OCI-LY1 (cell line): Measurements from ENCODE around the gene FYB1.

ENCODE experiments used
- H2AFZ ChIP-seq: fragments of 200-600 bp; sonication (generic), shearing (Covaris generic); 2 replicates; pipeline ENCODE4 v1.6.0; 2014; ENCODE audit warnings: antibody characterized with exemption, mild to moderate bottlenecking, low read length
- H3F3A ChIP-seq: fragments of 200-600 bp; sonication (generic), shearing (Covaris generic); 2 replicates; pipeline ENCODE4 v1.6.0; 2014; ENCODE audit warnings: mild to moderate bottlenecking, antibody characterized with exemption, low read length, moderate library complexity; ENCODE audit not compliant: insufficient read depth
- H3K27ac ChIP-seq: fragments of 200-600 bp; sonication (generic); 2 replicates; pipeline ENCODE4 v1.5.1; 2014; ENCODE audit warnings: low read length, mixed run types, mild to moderate bottlenecking, low read depth; ENCODE audit not compliant: poor library complexity, severe bottlenecking
- H3K27me3 ChIP-seq: fragments of 200-600 bp; sonication (generic); 2 replicates; pipeline ENCODE4 v1.6.0; 2014; ENCODE audit warnings: antibody characterized with exemption, mild to moderate bottlenecking, low read length, moderate library complexity; ENCODE audit not compliant: insufficient read depth
- H3K36me3 ChIP-seq: fragments of 200-600 bp; sonication (generic); 2 replicates; pipeline ENCODE4 v1.6.1; 2014; ENCODE audit warnings: mild to moderate bottlenecking, antibody characterized with exemption, low read length, moderate library complexity, mixed read lengths; ENCODE audit not compliant: insufficient read depth
- H3K4me1 ChIP-seq: fragments of 200-600 bp; sonication (generic); 2 replicates; pipeline ENCODE4 v1.5.1; 2014; ENCODE audit warnings: mild to moderate bottlenecking, low read length, moderate library complexity; ENCODE audit not compliant: insufficient read depth, severe bottlenecking
- H3K4me2 ChIP-seq: fragments of 200-600 bp; sonication (generic), shearing (Covaris generic); 2 replicates; pipeline ENCODE4 v1.6.1; 2014; ENCODE audit warnings: low read length
- H3K4me3 ChIP-seq: fragments of 200-600 bp; sonication (generic); 2 replicates; pipeline ENCODE4 v1.5.1; 2014; ENCODE audit warnings: low read length, low read depth, mild to moderate bottlenecking, mixed read lengths; ENCODE audit not compliant: poor library complexity, severe bottlenecking
- H3K79me2 ChIP-seq: fragments of 200-600 bp; shearing (Covaris generic); 2 replicates; pipeline ENCODE4 v1.6.1; 2016; ENCODE audit warnings: mixed run types, low read length, mixed read lengths; ENCODE audit not compliant: insufficient read depth
- H3K9ac ChIP-seq: fragments of 200-600 bp; sonication (generic), shearing (Covaris generic); 2 replicates; pipeline ENCODE4 v1.6.1; 2014; ENCODE audit warnings: mild to moderate bottlenecking, low read length, mixed read lengths
- H3K9me2 ChIP-seq: fragments of 200-600 bp; sonication (generic), shearing (Covaris generic); 2 replicates; pipeline ENCODE4 v1.6.1; 2014; ENCODE audit warnings: low read depth, mild to moderate bottlenecking, low read length, mixed read lengths
- H3K9me3 ChIP-seq: fragments of 200-600 bp; shearing (Covaris generic); 2 replicates; pipeline ENCODE4 v1.6.1; 2014; ENCODE audit warnings: low read length, mixed read lengths
- H4K20me1 ChIP-seq: fragments of 200-600 bp; sonication (generic), shearing (Covaris generic); 2 replicates; pipeline ENCODE4 v1.6.0; 2016; ENCODE audit warnings: mild to moderate bottlenecking, low read length; ENCODE audit not compliant: insufficient read depth
- EZH2 ChIP-seq: fragments of 200-600 bp; sonication (generic), shearing (Covaris generic); IDR thresholded peaks from 2 replicates; pipeline ENCODE4 v1.8.0; 2017; ENCODE audit warnings: borderline replicate concordance, mixed run types, mild to moderate bottlenecking, antibody characterized with exemption, low read length, moderate library complexity, mixed read lengths
- TF ChIP-seq, protein P1 (sequence below): fragments of 200-600 bp; sonication (generic), shearing (Covaris generic); IDR thresholded peaks from 2 replicates; pipeline ENCODE4 v1.5.1; 2017; ENCODE audit warnings: mild to moderate bottlenecking, antibody characterized with exemption, low read length, moderate library complexity, mixed read lengths

The FYB1 gene

DNA sequence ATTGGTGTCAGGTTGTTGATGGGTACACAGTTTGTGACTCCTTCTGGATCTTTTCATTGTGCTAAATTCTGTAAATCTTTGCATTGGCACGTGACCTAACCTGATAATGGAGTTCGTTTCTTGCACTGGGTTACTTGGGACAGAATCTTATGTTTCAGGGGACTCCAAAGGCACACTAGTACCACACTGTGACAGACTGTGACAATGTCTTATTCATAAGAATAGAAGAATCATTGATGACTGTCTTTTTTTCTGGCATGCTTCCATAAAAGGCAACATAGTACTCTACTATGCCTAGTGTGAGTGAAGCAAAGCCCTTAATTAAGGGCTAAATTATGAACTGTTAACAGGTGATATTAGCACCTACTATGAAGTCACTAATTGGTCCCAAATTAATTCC, 109.8 kb downstream of the FYB1 start:
- Histone ChIP-seq H3K27ac (no peak overlapping the region), H3K9me2 (no peaks in the 10 kb centered on the region), H3K9ac (no peak overlapping the region), H3K79me2 (no peaks in the 10 kb centered on the region), H3K36me3 (no peaks in the 10 kb centered on the region), H3F3A (no peaks in the 10 kb centered on the region), H3K27me3 (no peaks in the 10 kb centered on the region), H3K4me2 (no peak overlapping the region), H3K9me3 (no peaks in the 10 kb centered on the region), H3K4me3 (no peak overlapping the region), H3K4me1 (no peaks in the 10 kb centered on the region), H2AFZ (no peak overlapping the region), H4K20me1 (no peaks in the 10 kb centered on the region)
- no peak for TF ChIP-seq EZH2
- TF ChIP-seq, protein P1, sequence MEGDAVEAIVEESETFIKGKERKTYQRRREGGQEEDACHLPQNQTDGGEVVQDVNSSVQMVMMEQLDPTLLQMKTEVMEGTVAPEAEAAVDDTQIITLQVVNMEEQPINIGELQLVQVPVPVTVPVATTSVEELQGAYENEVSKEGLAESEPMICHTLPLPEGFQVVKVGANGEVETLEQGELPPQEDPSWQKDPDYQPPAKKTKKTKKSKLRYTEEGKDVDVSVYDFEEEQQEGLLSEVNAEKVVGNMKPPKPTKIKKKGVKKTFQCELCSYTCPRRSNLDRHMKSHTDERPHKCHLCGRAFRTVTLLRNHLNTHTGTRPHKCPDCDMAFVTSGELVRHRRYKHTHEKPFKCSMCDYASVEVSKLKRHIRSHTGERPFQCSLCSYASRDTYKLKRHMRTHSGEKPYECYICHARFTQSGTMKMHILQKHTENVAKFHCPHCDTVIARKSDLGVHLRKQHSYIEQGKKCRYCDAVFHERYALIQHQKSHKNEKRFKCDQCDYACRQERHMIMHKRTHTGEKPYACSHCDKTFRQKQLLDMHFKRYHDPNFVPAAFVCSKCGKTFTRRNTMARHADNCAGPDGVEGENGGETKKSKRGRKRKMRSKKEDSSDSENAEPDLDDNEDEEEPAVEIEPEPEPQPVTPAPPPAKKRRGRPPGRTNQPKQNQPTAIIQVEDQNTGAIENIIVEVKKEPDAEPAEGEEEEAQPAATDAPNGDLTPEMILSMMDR = no peak

DNA sequence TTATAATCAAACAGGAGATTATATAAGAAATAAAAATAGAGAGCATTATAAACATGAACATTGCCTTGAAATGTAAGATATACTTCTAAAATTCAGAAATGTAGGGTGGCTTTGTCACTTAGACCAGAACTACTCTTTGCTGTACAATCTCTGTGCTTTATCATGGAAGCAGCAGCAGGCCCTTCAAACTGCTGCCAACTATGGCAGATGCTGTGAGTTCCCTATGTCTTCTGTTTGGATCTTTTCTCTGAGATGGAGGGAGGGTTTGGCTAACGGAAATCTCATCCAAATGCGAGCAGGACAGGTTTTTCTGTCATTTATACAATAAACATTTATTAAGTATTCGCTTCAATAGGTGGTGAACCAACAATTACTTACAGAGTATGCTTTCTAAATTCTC, 110.4 kb downstream of the FYB1 start:
- H4K20me1 ChIP-seq = no peaks in the 10 kb centered on the region
- no peaks in the 10 kb centered on the region for H3F3A ChIP-seq
- no peaks in the 10 kb centered on the region for H3K9me2 ChIP-seq
- no peaks in the 10 kb centered on the region for H3K36me3 ChIP-seq
- no peak overlapping the region for H3K9ac ChIP-seq
- no peak for TF ChIP-seq EZH2
- TF ChIP-seq, protein P1 = no peak
- no peaks in the 10 kb centered on the region for H3K27me3 ChIP-seq
- no peak overlapping the region for H3K27ac ChIP-seq
- no peak overlapping the region for H3K4me2 ChIP-seq
- H2AFZ ChIP-seq = no peak overlapping the region
- H3K4me1 ChIP-seq = no peaks in the 10 kb centered on the region
- no peaks in the 10 kb centered on the region for H3K79me2 ChIP-seq
- no peaks in the 10 kb centered on the region for H3K9me3 ChIP-seq
- no peak overlapping the region for H3K4me3 ChIP-seq

DNA sequence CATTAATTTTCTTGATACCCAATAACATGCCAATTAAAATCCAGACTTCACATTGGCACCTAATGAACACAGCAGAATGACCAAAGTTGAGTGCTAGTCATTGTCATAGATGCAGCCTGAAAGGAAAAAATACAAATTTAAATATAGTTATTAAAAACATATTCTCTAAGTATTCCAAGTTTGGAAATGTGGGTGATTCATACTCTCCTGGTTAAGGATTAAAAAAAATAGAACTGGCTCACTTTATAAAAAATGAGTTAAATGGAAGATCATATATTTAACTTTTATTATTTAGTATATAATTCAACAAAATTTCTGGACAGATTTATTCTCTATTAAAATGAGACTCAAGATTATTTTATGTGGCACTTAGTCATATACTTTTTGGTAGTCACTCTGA, 112.0 kb downstream of the FYB1 start:
- H2AFZ ChIP-seq = no peak overlapping the region
- H3F3A ChIP-seq = no peaks in the 10 kb centered on the region
- no peak overlapping the region for H3K27ac ChIP-seq
- H3K4me1 ChIP-seq = no peaks in the 10 kb centered on the region
- H3K9me2 ChIP-seq = no peaks in the 10 kb centered on the region
- H4K20me1 ChIP-seq = no peaks in the 10 kb centered on the region
- H3K9ac ChIP-seq = no peak overlapping the region
- no peaks in the 10 kb centered on the region for H3K36me3 ChIP-seq
- H3K9me3 ChIP-seq = no peaks in the 10 kb centered on the region
- no peaks in the 10 kb centered on the region for H3K27me3 ChIP-seq
- H3K4me2 ChIP-seq = no peak overlapping the region
- TF ChIP-seq, protein P1 = no peak
- no peak for TF ChIP-seq EZH2
- H3K79me2 ChIP-seq = no peaks in the 10 kb centered on the region
- no peak overlapping the region for H3K4me3 ChIP-seq
